ENCODE results near the gene TTLL11. TPM values are rescaled to one million over a fixed set of nuclear protein-coding genes. Genes with fewer than 3 reads are reported as not detected.

TTLL11 gene
- total and polyA plus RNA-seq, 4 donors: 3.6 to 7.8 (median 5.9) TPM

- H3K36me3 ChIP-seq (ENCODE audit: control insufficient read depth in 4 of 4, insufficient read depth in 4 of 4, low read length in 4 of 4): no peaks in the 10 kb centered on the region
- H3K4me1 ChIP-seq (ENCODE audit: control insufficient read depth in 5 of 5, insufficient read depth in 5 of 5, low read length in 5 of 5): no peaks in the 10 kb centered on the region
- no peaks in the 10 kb centered on the region for H3K27me3 ChIP-seq (ENCODE audit: control insufficient read depth in 3 of 3, insufficient read depth in 3 of 3, low read length in 2 of 3)
- no peak overlapping the region for H3K4me3 ChIP-seq
- WGBS, 2 donors: 72 to 81% methylated on average over 10 of the region's 10 CpGs
- TF ChIP-seq CTCF (IDR thresholded peaks at IDR 0.05; ENCODE audit: control extremely low read depth, extremely low read depth): no peak
- no peak overlapping the region for H3K9ac ChIP-seq (ENCODE audit: insufficient read depth in 1 of 2, low read length in 2 of 2)
- no peak overlapping the region for H3K27ac ChIP-seq (ENCODE audit: low read depth in 1 of 2, low read length in 1 of 2)
- H3K9me3 ChIP-seq (ENCODE audit: control insufficient read depth in 4 of 4, insufficient read depth in 3 of 4, low read length in 3 of 4): peaks cover 0 to 2% (median 0%) of the 10 kb centered on the region in 4 donors
- ATAC-seq (ENCODE audit: insufficient read depth, low FRiP score) (no peak), DNase-seq (no peak)
Measured at GRCh38 chr9:121939643-121940042, 153.5 kb downstream of the TTLL11 start.

- 92 to 96% methylated on average over 3 of the region's 3 CpGs for WGBS, 2 donors
Measured at GRCh38 chr9:121938621-121939020, 154.5 kb downstream of the TTLL11 start.

GRCh38 chr9:121937240-121937639 lies 155.9 kb downstream of the TTLL11 start:
- H3K4me3 ChIP-seq: no peak overlapping the region
- WGBS, 2 donors: 98% methylated on average over 2 of the region's 2 CpGs

More at GRCh38 chr9:121938621-121939020, 154.5 kb downstream of the TTLL11 start:
- DNase-seq (no peak), ATAC-seq (ENCODE audit: insufficient read depth, low FRiP score) (no peak)
- Histone ChIP-seq H3K27ac (ENCODE audit: low read depth in 1 of 2, low read length in 1 of 2) (no peak overlapping the region), H3K4me1 (ENCODE audit: control insufficient read depth in 5 of 5, insufficient read depth in 5 of 5, low read length in 5 of 5) (no peaks in the 10 kb centered on the region), H3K9ac (ENCODE audit: insufficient read depth in 1 of 2, low read length in 2 of 2) (no peak overlapping the region), H3K27me3 (ENCODE audit: control insufficient read depth in 3 of 3, insufficient read depth in 3 of 3, low read length in 2 of 3) (no peaks in the 10 kb centered on the region), H3K4me3 (no peak overlapping the region), H3K9me3 (ENCODE audit: control insufficient read depth in 4 of 4, insufficient read depth in 3 of 4, low read length in 3 of 4) (peaks cover 0 to 2% (median 0%) of the 10 kb centered on the region in 4 donors), H3K36me3 (ENCODE audit: control insufficient read depth in 4 of 4, insufficient read depth in 4 of 4, low read length in 4 of 4) (no peaks in the 10 kb centered on the region)
- TF ChIP-seq CTCF (IDR thresholded peaks at IDR 0.05; ENCODE audit: control extremely low read depth, extremely low read depth): no peak

More at GRCh38 chr9:121937240-121937639, 155.9 kb downstream of the TTLL11 start:
- no peaks in the 10 kb centered on the region for H3K27me3 ChIP-seq (ENCODE audit: control insufficient read depth in 3 of 3, insufficient read depth in 3 of 3, low read length in 2 of 3)
- H3K9me3 ChIP-seq (ENCODE audit: control insufficient read depth in 4 of 4, insufficient read depth in 3 of 4, low read length in 3 of 4): peaks cover 0 to 2% (median 0%) of the 10 kb centered on the region in 4 donors
- H3K27ac ChIP-seq (ENCODE audit: low read depth in 1 of 2, low read length in 1 of 2): no peak overlapping the region
- no peak for ATAC-seq (ENCODE audit: insufficient read depth, low FRiP score)
- H3K36me3 ChIP-seq (ENCODE audit: control insufficient read depth in 4 of 4, insufficient read depth in 4 of 4, low read length in 4 of 4): no peaks in the 10 kb centered on the region
- H3K9ac ChIP-seq (ENCODE audit: insufficient read depth in 1 of 2, low read length in 2 of 2): no peak overlapping the region
- DNase-seq: no peak
- no peak for TF ChIP-seq CTCF (IDR thresholded peaks at IDR 0.05; ENCODE audit: control extremely low read depth, extremely low read depth)
- no peaks in the 10 kb centered on the region for H3K4me1 ChIP-seq (ENCODE audit: control insufficient read depth in 5 of 5, insufficient read depth in 5 of 5, low read length in 5 of 5)
